H1 (cell line): ENCODE measurements around the gene ANKRD62. TPM values are rescaled to one million over a fixed set of nuclear protein-coding genes. Genes with fewer than 3 reads are reported as not detected.

ENCODE experiments used
- RAD21 ChIP-seq, 2 experiments: IDR thresholded peaks in 1 of 2; conservative IDR thresholded peaks in 1 of 2; 2 replicates each; pipeline ENCODE4 v1.6.1; 2011; ENCODE audit warnings: low read depth in 2 of 2, low read length in 2 of 2, improper control_type of control experiment in 1 of 2, inconsistent platforms in 1 of 2, mild to moderate bottlenecking in 1 of 2, moderate library complexity in 1 of 2
- polyA plus RNA-seq, 7 experiments: library from polyadenylated mRNA; depleted of rRNA in 3 of 7; stranded (reverse) in 5 of 7; unstranded in 2 of 7; fragments of >200 nt in 5 of 7; fragments of 200-250 nt in 2 of 7; gene quantifications; 1 replicate in 5 of 7; 2 replicates in 1 of 7; 4 replicates in 1 of 7; pipeline versions ENCODE4 v1.2.1 to v1.2.3, GENCODE V29; 2011 to 2013; ENCODE audit warnings: missing spikeins in 2 of 7, mixed read lengths in 2 of 7
- total RNA-seq: library from RNA; stranded (reverse); fragmentation: NEBNext Ultra II Directional; extraction: Animal tissue kit (Norgen Biotek cat#: 25700); gene quantifications from 2 replicates; pipeline ENCODE4 v1.2.1, GENCODE V29; 2021
- TF ChIP-seq, protein P1 (sequence below), 3 experiments: IDR thresholded peaks; 1 replicate in 2 of 3; 2 replicates in 1 of 3; pipeline versions ENCODE4 v1.5.1 to v1.6.1; 2011; ENCODE audit warnings: low read length in 3 of 3, mild to moderate bottlenecking in 3 of 3, inconsistent platforms in 2 of 3, low read depth in 1 of 3, moderate library complexity in 1 of 3; ENCODE audit not compliant: insufficient read depth in 1 of 3; ENCODE audit errors: control extremely low read depth in 1 of 3

The ANKRD62 gene
- total and polyA plus RNA-seq, 2 of the 8 experiments (the other 6 are each of a cell fraction or from before 2014, with no cell fraction given) = not detected

DNA sequence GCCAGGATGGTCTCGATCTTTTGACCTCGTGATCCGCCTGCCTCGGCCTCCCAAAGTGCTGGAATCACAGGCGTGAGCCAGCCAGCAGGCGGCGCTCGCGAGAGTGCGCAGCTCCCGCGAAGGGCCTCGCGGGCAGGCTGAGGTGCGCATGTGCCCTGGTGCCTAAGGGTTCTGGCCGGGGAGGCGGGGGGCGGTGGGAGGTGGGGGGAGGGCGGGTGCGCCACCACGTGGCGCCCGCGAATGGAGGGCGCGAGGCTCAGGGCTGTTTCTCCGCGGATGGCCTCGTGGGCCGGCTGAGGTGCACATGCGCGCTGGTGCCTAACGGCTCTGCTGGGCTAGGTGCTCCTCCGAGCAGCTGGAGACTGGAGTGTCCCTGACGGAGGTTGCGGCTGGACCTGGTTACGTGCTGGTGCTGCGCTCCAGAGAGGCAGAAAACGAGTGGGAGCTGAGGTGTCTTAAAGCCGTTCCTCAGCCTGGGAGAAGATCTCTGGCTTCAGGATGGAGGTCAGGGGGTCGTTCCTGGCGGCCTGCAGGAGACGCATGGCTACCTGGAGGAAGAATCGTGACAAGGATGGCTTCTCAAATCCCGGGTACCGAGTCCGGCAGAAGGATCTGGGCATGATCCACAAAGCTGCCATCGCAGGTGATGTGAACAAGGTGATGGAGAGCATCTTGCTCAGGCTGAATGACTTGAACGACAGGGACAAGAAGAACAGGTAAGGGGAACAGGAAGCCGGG, at the start of gene ANKRD62 (continued):
- TF ChIP-seq, protein P1, sequence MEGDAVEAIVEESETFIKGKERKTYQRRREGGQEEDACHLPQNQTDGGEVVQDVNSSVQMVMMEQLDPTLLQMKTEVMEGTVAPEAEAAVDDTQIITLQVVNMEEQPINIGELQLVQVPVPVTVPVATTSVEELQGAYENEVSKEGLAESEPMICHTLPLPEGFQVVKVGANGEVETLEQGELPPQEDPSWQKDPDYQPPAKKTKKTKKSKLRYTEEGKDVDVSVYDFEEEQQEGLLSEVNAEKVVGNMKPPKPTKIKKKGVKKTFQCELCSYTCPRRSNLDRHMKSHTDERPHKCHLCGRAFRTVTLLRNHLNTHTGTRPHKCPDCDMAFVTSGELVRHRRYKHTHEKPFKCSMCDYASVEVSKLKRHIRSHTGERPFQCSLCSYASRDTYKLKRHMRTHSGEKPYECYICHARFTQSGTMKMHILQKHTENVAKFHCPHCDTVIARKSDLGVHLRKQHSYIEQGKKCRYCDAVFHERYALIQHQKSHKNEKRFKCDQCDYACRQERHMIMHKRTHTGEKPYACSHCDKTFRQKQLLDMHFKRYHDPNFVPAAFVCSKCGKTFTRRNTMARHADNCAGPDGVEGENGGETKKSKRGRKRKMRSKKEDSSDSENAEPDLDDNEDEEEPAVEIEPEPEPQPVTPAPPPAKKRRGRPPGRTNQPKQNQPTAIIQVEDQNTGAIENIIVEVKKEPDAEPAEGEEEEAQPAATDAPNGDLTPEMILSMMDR (IDR thresholded peaks at IDR 0.05; ENCODE audit: control extremely low read depth in 1 of 3, insufficient read depth in 1 of 3, low read depth in 1 of 3, low read length in 3 of 3) = peak in 2 of 3 experiments; percentile 35 to 51; a peak in 3 of 4 replicates
- peak; percentile 30 to 38; a peak in 3 of 4 replicates for TF ChIP-seq RAD21 (IDR thresholded peaks at IDR 0.05 in 1 of 2, conservative IDR thresholded peaks at IDR 0.05 in 1 of 2; ENCODE audit: low read depth in 2 of 2, low read length in 2 of 2)
